GM23338 (cell line): ENCODE results near the gene CDKAL1. TPM values are rescaled to one million over a fixed set of nuclear protein-coding genes. Genes with fewer than 3 reads are reported as not detected.
A peak's percentile ranks its signal among the peaks of the same experiment; 100 is the strongest.

Source experiments
- ATAC-seq: fragments of 200-7000 bp; cut with Tn5 transposase; 3 replicates; pipeline ENCODE4 v1.9.1; 2020
- DNase-seq: peaks from one replicate; pipeline ENCODE4 v3.0.0-alpha.2; 2015; ENCODE audit warnings: low spot score
- H2AFZ ChIP-seq: fragments of 200-600 bp; sonication (generic); 2 replicates; pipeline ENCODE4 v1.8.0; 2016; ENCODE audit warnings: antibody characterized with exemption, mild to moderate bottlenecking, moderate library complexity
- H3F3A ChIP-seq: fragments of 200-600 bp; sonication (generic); replicated peaks from 2 replicates; pipeline ENCODE4 v1.8.0; 2017; ENCODE audit warnings: antibody characterized with exemption, mixed run types, low read depth
- H3K27ac ChIP-seq: fragments of 200-600 bp; sonication (generic); 2 replicates; pipeline ENCODE4 v1.6.1; 2016; ENCODE audit warnings: low read depth
- H3K27me3 ChIP-seq: fragments of 200-600 bp; sonication (generic); 2 replicates; pipeline ENCODE4 v1.8.0; 2016; ENCODE audit warnings: mild to moderate bottlenecking, mixed run types, moderate library complexity; ENCODE audit not compliant: insufficient read depth
- H3K36me3 ChIP-seq: fragments of 200-600 bp; sonication (generic); 2 replicates; pipeline ENCODE4 v1.8.0; 2016; ENCODE audit warnings: mild to moderate bottlenecking; ENCODE audit not compliant: insufficient read depth
- H3K4me1 ChIP-seq: fragments of 200-600 bp; sonication (generic); 2 replicates; pipeline ENCODE4 v1.8.0; 2016; ENCODE audit warnings: mild to moderate bottlenecking, moderate library complexity; ENCODE audit not compliant: insufficient read depth
- H3K4me2 ChIP-seq: fragments of 200-600 bp; sonication (generic); 2 replicates; pipeline ENCODE4 v1.7.1; 2017; ENCODE audit warnings: mixed run types
- H3K4me3 ChIP-seq: fragments of 200-600 bp; sonication (generic); 2 replicates; pipeline ENCODE4 v1.6.1; 2016; ENCODE audit warnings: mixed run types
- H3K79me2 ChIP-seq: fragments of 200-600 bp; sonication (generic); replicated peaks from 2 replicates; pipeline ENCODE4 v1.8.0; 2017; ENCODE audit warnings: mild to moderate bottlenecking; ENCODE audit not compliant: insufficient read depth
- H3K9me2 ChIP-seq: fragments of 200-600 bp; sonication (generic); 2 replicates; pipeline ENCODE4 v1.8.0; 2017; ENCODE audit not compliant: insufficient read depth
- H4K20me1 ChIP-seq: fragments of 200-600 bp; sonication (generic); replicated peaks from 2 replicates; pipeline ENCODE4 v1.8.0; 2017; ENCODE audit warnings: mild to moderate bottlenecking; ENCODE audit not compliant: insufficient read depth
- H3K27ac Mint-ChIP-seq: 2 replicates; pipeline ENCODE4 v1.8.0; 2020; ENCODE audit warnings: inconsistent platforms, mild to moderate bottlenecking, moderate library complexity, mixed read lengths
- H3K27me3 Mint-ChIP-seq: 3 replicates; pipeline ENCODE4 v1.8.0; 2022; ENCODE audit warnings: low read depth, mild to moderate bottlenecking, moderate library complexity, mixed read lengths, inconsistent platforms; ENCODE audit not compliant: insufficient read depth, poor library complexity
- H3K36me3 Mint-ChIP-seq: 3 replicates; pipeline ENCODE4 v1.8.0; 2021; ENCODE audit warnings: low read depth, mild to moderate bottlenecking, inconsistent platforms, moderate library complexity, mixed read lengths
- H3K4me1 Mint-ChIP-seq: 3 replicates; pipeline ENCODE4 v1.8.0; 2020; ENCODE audit warnings: mild to moderate bottlenecking, inconsistent platforms, mixed read lengths
- H3K4me3 Mint-ChIP-seq: 3 replicates; pipeline ENCODE4 v1.8.0; 2021; ENCODE audit warnings: moderate library complexity, mild to moderate bottlenecking, inconsistent platforms, mixed read lengths
- H3K9me3 Mint-ChIP-seq: 3 replicates; pipeline ENCODE4 v1.8.0; 2020; ENCODE audit warnings: moderate library complexity, mild to moderate bottlenecking, inconsistent platforms, mixed read lengths
- CREB1 ChIP-seq: fragments of 250-450 bp; sonication (Bioruptor Pico); IDR thresholded peaks from 2 replicates; pipeline ENCODE4 v1.5.0; 2020; ENCODE audit warnings: low read depth, mild to moderate bottlenecking, moderate library complexity
- CTCF ChIP-seq, 2 experiments: fragments of 200-600 bp in 1 of 2; sonication (generic) in 1 of 2; conservative IDR thresholded peaks; 2 replicates each; pipeline versions ENCODE4 v1.5.1 to v1.6.1; 2016 to 2017; ENCODE audit warnings: antibody characterized with exemption in 2 of 2, low read depth in 2 of 2, mild to moderate bottlenecking in 2 of 2, moderate library complexity in 1 of 2
- ETS1 ChIP-seq: IDR thresholded peaks from 2 replicates; pipeline ENCODE4 v1.6.1; 2016; ENCODE audit warnings: antibody characterized with exemption
- EZH2 ChIP-seq: fragments of 200-600 bp; sonication (generic); IDR thresholded peaks from one replicate; pipeline ENCODE4 v1.8.0; 2017; ENCODE audit warnings: antibody characterized with exemption, mild to moderate bottlenecking, low read depth; ENCODE audit not compliant: unreplicated experiment
- EZH2phosphoT487 ChIP-seq: fragments of 200-600 bp; sonication (generic); IDR thresholded peaks from one replicate; pipeline ENCODE4 v1.8.1; 2018; ENCODE audit warnings: antibody characterized with exemption; ENCODE audit not compliant: unreplicated experiment
- JUNB ChIP-seq: IDR thresholded peaks from one replicate; pipeline ENCODE4 v1.6.1; 2016; ENCODE audit warnings: antibody characterized with exemption; ENCODE audit not compliant: unreplicated experiment
- NANOG ChIP-seq: IDR thresholded peaks from 2 replicates; pipeline ENCODE4 v1.6.1; 2016; ENCODE audit warnings: antibody characterized with exemption, borderline replicate concordance
- POLR2AphosphoS5 ChIP-seq: IDR thresholded peaks from 2 replicates; pipeline ENCODE4 v1.6.1; 2016; ENCODE audit warnings: antibody characterized with exemption, low read depth
- STAT1 ChIP-seq: IDR thresholded peaks from one replicate; pipeline ENCODE4 v1.6.1; 2016; ENCODE audit warnings: antibody characterized with exemption; ENCODE audit not compliant: unreplicated experiment
- ZNF114 ChIP-seq: fragments of 250-450 bp; sonication (Bioruptor Pico); IDR thresholded peaks from 2 replicates; pipeline ENCODE4 v1.5.0; 2020; ENCODE audit warnings: mild to moderate bottlenecking, moderate library complexity
- ZNF331 ChIP-seq: fragments of 250-450 bp; sonication (Bioruptor Pico); IDR thresholded peaks from 2 replicates; pipeline ENCODE4 v1.5.0; 2020; ENCODE audit warnings: low read depth, mild to moderate bottlenecking, moderate library complexity
- ZNF462 ChIP-seq: fragments of 250-450 bp; sonication (Bioruptor Pico); IDR thresholded peaks from 2 replicates; pipeline ENCODE4 v1.5.0; 2020; ENCODE audit warnings: mild to moderate bottlenecking, moderate library complexity
- polyA plus RNA-seq: library from polyadenylated mRNA; unstranded; fragments of >200 nt; fragmentation: Nextera tagmentation; extraction: Ambion mirVana; gene quantifications from 2 replicates; pipeline ENCODE4 v1.2.1, GENCODE V29; 2016
- total RNA-seq: library from RNA; depleted of rRNA; stranded (reverse); fragments of >200 nt; shearing (Covaris generic); gene quantifications from 2 replicates; pipeline ENCODE4 v1.2.3, GENCODE V29; 2014
- TF ChIP-seq, protein P1 (sequence below): IDR thresholded peaks from one replicate; pipeline ENCODE4 v1.6.1; 2018; ENCODE audit warnings: antibody characterized with exemption; ENCODE audit not compliant: unreplicated experiment

Gene CDKAL1
- total and polyA plus RNA-seq, 2 experiments from 2014 or later: 17.8 to 35.0 TPM

- TF ChIP-seq STAT1 (no peak), POLR2AphosphoS5 (no peak), ETS1 (no peak), EZH2 (no peak), NANOG (no peak), CTCF (conservative IDR thresholded peaks at IDR 0.05; ENCODE audit: low read depth in 2 of 2) (no peak), EZH2phosphoT487 (no peak), JUNB (no peak), CREB1 (CRISPR knock-in tag) (no peak), ZNF331 (no peak), ZNF114 (CRISPR knock-in tag) (no peak), ZNF462 (no peak)
- TF ChIP-seq, protein P1, sequence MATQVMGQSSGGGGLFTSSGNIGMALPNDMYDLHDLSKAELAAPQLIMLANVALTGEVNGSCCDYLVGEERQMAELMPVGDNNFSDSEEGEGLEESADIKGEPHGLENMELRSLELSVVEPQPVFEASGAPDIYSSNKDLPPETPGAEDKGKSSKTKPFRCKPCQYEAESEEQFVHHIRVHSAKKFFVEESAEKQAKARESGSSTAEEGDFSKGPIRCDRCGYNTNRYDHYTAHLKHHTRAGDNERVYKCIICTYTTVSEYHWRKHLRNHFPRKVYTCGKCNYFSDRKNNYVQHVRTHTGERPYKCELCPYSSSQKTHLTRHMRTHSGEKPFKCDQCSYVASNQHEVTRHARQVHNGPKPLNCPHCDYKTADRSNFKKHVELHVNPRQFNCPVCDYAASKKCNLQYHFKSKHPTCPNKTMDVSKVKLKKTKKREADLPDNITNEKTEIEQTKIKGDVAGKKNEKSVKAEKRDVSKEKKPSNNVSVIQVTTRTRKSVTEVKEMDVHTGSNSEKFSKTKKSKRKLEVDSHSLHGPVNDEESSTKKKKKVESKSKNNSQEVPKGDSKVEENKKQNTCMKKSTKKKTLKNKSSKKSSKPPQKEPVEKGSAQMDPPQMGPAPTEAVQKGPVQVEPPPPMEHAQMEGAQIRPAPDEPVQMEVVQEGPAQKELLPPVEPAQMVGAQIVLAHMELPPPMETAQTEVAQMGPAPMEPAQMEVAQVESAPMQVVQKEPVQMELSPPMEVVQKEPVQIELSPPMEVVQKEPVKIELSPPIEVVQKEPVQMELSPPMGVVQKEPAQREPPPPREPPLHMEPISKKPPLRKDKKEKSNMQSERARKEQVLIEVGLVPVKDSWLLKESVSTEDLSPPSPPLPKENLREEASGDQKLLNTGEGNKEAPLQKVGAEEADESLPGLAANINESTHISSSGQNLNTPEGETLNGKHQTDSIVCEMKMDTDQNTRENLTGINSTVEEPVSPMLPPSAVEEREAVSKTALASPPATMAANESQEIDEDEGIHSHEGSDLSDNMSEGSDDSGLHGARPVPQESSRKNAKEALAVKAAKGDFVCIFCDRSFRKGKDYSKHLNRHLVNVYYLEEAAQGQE: no peak
- Histone ChIP-seq H3K4me1 (peaks cover 43% of the 10 kb centered on the region), H4K20me1 (no peaks in the 10 kb centered on the region), H3F3A (no peaks in the 10 kb centered on the region), H3K36me3 (no peaks in the 10 kb centered on the region), H3K27ac (peak overlapping the region; percentile 11), H3K4me3 (no peak overlapping the region), H3K4me2 (no peak overlapping the region), H3K27me3 (no peaks in the 10 kb centered on the region), H3K9me2 (no peaks in the 10 kb centered on the region), H2AFZ (no peak overlapping the region), H3K79me2 (peaks cover 13% of the 10 kb centered on the region; the same call in 1 of the 2 replicates)
- no peaks in the 10 kb centered on the region for H3K27me3 Mint-ChIP-seq
- DNase-seq (no peak), ATAC-seq (no peak)
- H3K4me1 Mint-ChIP-seq: peaks cover 41% of the 10 kb centered on the region
- no peak overlapping the region for H3K4me3 Mint-ChIP-seq
- peaks cover 9% of the 10 kb centered on the region; the same call in 1 of the 3 replicates for H3K36me3 Mint-ChIP-seq
- no peak overlapping the region for H3K27ac Mint-ChIP-seq
- no peaks in the 10 kb centered on the region; the same call in 2 of the 3 replicates for H3K9me3 Mint-ChIP-seq
These were observed 34.8 kb downstream of the CDKAL1 start for GRCh38 chr6:20569000-20569610.
